Fibroblast of villous mesenchyme (primary cell): Measurements from ENCODE around the gene MAPK8. TPM values are rescaled to one million over a fixed set of nuclear protein-coding genes. Genes with fewer than 3 reads are reported as not detected.

Experiments used
- DNase-seq: peaks from one replicate; pipeline ENCODE4 v3.0.0-alpha.2; 2010; ENCODE audit warnings: low read depth
- H3K4me3 ChIP-seq: 2 replicates; pipeline ENCODE4 v1.5.1; 2011; ENCODE audit warnings: low read depth, mild to moderate bottlenecking, low read length
- total RNA-seq: library from RNA; depleted of rRNA; stranded (reverse); fragments of >200 nt; gene quantifications from 2 replicates; pipeline ENCODE4 v1.2.3, GENCODE V29; 2012
- TF ChIP-seq, protein P1 (sequence below): IDR thresholded peaks from 2 replicates; pipeline ENCODE4 v1.5.1; 2012; ENCODE audit warnings: low read depth, mild to moderate bottlenecking, low read length; ENCODE audit not compliant: insufficient read depth

Gene MAPK8
- total RNA-seq, 1 donor, result 111 TPM

DNA sequence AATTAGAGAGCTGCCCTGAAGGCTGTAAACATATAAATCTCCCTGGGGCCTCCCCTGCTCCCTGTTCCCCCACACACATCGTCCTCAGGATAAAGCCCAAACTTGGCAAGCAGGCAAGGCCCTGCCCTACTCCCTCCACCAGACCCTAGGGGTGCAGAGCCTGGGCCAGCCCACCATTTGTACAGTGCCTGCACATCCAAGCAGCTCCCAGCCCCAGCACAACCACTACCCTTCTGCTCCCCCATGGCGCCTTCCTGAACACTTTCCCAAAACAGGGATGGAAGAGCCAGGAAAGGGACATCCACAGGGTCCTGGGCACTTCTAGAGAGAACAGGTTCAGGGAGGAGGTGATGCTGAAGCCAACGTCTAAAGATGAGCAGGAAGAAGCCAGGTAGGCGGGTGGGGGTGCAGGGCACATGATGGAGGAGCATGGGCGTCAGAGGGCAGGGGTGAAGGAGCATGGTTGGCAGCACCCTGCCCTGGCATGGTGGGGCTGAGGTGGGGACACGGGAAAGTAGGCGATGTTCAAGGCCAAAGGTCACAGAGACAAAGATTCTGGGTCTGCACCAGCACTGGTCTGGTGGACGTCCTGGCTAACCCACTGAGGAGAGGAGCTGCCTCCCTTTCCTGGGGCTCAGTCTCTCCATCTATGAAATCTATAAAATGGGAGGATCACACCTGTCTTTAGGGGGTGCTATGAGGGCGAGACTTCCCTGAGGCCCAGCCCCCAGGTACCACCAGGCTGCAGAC, 157.8 kb downstream of the MAPK8 start:
- DNase-seq, result no peak
- TF ChIP-seq, protein P1, sequence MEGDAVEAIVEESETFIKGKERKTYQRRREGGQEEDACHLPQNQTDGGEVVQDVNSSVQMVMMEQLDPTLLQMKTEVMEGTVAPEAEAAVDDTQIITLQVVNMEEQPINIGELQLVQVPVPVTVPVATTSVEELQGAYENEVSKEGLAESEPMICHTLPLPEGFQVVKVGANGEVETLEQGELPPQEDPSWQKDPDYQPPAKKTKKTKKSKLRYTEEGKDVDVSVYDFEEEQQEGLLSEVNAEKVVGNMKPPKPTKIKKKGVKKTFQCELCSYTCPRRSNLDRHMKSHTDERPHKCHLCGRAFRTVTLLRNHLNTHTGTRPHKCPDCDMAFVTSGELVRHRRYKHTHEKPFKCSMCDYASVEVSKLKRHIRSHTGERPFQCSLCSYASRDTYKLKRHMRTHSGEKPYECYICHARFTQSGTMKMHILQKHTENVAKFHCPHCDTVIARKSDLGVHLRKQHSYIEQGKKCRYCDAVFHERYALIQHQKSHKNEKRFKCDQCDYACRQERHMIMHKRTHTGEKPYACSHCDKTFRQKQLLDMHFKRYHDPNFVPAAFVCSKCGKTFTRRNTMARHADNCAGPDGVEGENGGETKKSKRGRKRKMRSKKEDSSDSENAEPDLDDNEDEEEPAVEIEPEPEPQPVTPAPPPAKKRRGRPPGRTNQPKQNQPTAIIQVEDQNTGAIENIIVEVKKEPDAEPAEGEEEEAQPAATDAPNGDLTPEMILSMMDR, result no peak
- no peak overlapping the region for H3K4me3 ChIP-seq

DNA sequence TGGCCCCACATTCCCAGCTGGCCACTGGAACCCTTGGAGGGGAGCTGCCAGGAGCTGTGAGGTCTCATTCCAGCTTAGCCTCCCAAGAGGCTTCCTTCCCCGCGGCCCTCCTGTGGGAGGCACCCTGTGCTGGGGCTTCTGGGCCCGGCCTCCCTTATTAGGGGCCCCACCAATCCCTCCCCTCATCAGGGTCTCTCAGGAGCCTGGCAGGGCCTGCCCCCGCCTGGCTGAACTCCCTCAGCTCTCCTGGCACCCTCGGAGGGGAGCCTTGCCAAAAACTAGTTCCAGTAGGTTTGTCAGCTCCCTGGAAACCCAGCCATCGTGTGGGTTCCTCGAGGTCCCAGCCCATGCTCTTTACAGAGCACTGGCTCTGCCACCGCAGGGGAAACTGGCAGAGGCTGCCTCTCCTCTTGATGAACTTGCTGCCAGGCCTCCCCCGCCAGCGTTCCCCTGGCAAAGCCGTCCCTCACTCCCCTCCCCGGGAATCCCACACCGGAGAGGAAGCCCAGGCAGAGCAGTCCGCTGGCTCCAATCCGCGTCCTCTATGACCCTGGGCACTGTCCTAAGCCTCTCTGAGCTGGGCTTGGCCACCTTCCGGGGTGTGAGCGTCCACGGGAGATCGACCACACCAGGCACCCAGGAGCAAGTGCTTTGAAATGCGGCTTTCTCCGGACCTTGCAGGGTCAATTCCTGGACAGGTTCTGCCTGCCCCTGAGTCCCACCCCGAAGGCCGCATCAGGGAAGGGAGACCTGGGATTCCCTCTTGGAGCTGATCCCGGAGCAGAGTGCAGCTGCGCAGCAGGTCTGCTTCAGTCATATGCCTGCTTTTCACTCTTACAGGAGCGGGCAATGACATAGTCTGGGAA, 158.6 kb downstream of the MAPK8 start:
- H3K4me3 ChIP-seq, result no peak overlapping the region
- DNase-seq, result no peak
- TF ChIP-seq, protein P1, result no peak

DNA sequence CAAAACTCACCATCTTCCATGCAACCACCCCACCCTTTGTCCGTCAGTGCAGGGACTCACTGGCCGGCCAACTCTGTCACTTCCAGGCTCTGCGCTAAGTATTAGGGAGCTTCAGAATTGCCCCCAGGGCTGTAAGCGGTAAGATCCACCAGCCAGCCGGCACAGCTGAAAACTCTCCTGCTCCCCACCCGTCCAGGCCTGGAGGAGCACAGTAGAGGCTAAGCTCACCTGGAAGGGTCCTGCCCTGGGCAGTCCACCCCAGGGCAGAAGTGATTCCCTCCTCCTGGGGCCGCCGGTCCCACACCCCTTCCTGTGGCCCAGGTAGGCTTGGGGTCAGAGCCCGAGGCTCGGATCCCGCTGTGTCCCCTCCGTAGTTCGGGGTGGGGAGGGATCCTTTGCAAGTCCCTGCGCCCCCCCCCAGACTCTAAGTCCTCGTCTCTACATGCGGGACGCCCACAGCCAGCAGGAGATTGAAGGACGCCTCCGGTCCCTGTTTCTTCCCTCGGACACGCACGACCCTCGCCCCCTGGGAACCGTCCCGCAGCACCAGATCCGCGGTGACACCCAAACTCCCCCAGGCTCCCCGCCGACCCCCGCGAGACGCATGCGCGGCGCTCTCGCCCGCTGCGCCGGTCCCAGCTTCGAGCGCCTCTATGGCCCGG, 159.5 kb downstream of the MAPK8 start:
- no peak for DNase-seq
- H3K4me3 ChIP-seq, result no peak overlapping the region
- TF ChIP-seq, protein P1, result no peak

DNA sequence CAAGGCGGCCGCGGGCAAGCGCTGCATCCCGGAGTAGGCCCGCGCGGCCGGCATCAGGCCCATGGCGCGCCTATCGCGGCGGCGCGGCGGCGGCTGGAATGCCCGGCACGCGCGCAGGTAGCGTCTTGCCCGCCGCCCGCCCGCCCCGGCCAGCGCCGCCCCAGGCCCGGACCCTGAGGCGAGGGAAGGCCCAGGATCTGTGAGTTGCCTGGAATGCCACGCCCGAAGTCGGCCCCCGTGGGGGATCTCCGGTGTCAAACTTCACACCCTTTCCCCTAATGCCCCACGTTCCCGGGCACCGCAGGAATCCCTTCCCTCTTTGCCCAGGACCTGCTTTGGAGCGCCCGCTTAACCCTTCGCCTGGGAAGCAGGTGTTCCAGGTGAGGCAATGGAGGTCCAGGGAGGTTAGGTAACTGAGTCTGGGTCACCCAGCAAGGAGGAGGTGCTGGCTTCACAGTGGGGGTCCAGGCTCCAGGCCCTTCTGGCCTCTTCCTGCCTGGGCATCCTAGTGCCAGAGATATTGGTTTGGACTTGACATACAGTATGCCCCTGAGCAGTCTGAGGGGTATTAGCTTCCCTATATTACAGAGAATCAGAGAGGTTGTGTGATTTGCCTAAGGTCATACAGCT, 160.2 kb downstream of the MAPK8 start:
- TF ChIP-seq, protein P1, result no peak

DNA sequence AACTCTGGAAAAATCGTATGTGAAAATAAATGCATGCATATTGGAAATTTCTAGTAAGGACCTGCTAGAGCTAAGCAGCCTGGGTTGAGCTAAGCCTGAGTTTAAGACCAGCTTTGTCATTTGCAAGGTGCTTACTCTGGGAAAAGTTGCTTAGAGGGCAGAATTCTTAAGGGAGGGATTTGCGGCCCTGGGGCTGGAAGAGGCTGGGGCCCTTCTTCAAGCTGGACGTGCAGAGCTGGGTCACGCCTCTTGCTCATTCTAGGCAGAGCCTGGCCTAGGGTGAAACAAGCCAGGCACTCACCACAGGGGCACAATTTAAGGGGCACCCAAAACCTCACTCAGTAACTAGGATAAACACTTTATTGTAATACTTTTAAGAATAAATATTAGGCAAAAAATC, 161.2 kb downstream of the MAPK8 start:
- TF ChIP-seq, protein P1, result no peak
- no peak overlapping the region for H3K4me3 ChIP-seq
- DNase-seq, result no peak

More for the DNA sequence above, 160.2 kb downstream of the MAPK8 start:
- H3K4me3 ChIP-seq, result no peak overlapping the region
- no peak for DNase-seq

DNA sequence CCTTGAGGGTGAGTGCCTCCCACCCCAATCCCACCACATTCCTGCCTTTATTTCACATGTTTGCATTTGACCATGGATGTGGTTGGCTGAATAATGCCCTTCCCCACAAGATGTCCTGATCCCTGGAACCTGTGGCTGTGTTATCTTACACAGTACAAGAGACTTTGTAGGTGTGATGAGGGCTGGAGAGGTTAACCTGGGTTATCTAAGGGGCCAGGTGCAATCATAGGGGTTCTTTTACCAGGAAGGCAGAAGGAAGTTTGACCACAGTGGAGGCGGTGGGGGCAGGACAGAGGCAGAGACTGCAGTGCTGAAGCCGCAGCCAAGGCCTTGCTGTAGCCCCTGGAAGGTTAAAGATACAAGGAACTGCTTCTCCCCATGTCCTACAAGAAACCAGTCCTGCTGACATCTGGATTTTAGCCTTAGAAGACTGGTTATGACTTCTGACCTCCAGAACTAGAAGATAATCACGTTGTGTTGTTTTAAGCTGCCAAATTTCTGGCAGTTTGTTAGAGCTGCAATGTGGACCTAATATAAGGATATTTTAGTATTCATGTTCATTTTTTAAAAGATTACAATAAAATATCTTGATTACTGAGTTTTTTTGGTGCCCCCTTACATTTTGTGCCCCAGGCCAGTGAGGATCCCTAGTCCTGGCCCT, 161.8 kb downstream of the MAPK8 start:
- H3K4me3 ChIP-seq, result no peak overlapping the region
- DNase-seq, result no peak
- TF ChIP-seq, protein P1, result no peak
